CD4-positive, CD25-positive, alpha-beta regulatory T cell (primary cell): ENCODE results near the gene ASPDH. TPM values are rescaled to one million over a fixed set of nuclear protein-coding genes. Genes with fewer than 3 reads are reported as not detected.

Experiments
- ATAC-seq, 2 donors: fragments of 150-1000 bp; cut with Tn5 transposase; one replicate each; pipeline ENCODE4 v1.10.0; 2021; ENCODE audit warnings: low read depth in 2 of 2, moderate number of reproducible peaks in 2 of 2, moderate library complexity in 1 of 2
- DNase-seq, 3 donors: peaks; one replicate each; pipeline versions ENCODE4 v3.0.0 to v3.0.0-alpha.2; 2012 to 2022; ENCODE audit warnings: mixed read lengths in 1 of 3
- H3K27ac ChIP-seq: one replicate; pipeline ENCODE4 v1.7.0; 2013; ENCODE audit warnings: mild to moderate bottlenecking, low read length; ENCODE audit not compliant: insufficient read depth, poor library complexity, severe bottlenecking
- H3K27me3 ChIP-seq: one replicate; pipeline ENCODE4 v1.7.0; 2013; ENCODE audit warnings: low read length; ENCODE audit not compliant: control insufficient read depth, insufficient read depth
- H3K36me3 ChIP-seq: one replicate; pipeline ENCODE4 v1.7.0; 2013; ENCODE audit warnings: mild to moderate bottlenecking, low read length, moderate library complexity; ENCODE audit not compliant: control insufficient read depth, insufficient read depth
- H3K4me1 ChIP-seq: 2 replicates; pipeline ENCODE4 v1.7.0; 2013; ENCODE audit warnings: mild to moderate bottlenecking, low read length; ENCODE audit not compliant: insufficient read depth, control insufficient read depth, poor library complexity, severe bottlenecking
- H3K4me3 ChIP-seq: one replicate; pipeline ENCODE4 v1.7.0; 2013; ENCODE audit warnings: low read depth, mild to moderate bottlenecking, low read length, moderate library complexity
- H3K9me3 ChIP-seq, 2 experiments: 1 replicate in 1 of 2; 2 replicates in 1 of 2; pipeline ENCODE4 v1.7.0; 2013; ENCODE audit warnings: low read length in 2 of 2, mild to moderate bottlenecking in 1 of 2, moderate library complexity in 1 of 2; ENCODE audit not compliant: control insufficient read depth in 2 of 2
- H3K27ac Mint-ChIP-seq, 3 donors: one replicate each; pipeline ENCODE4 v1.8.0; 2020 to 2022; ENCODE audit warnings: mild to moderate bottlenecking in 3 of 3, mixed read lengths in 3 of 3, moderate library complexity in 2 of 3
- H3K27me3 Mint-ChIP-seq: one replicate; pipeline ENCODE4 v1.8.0; 2022; ENCODE audit warnings: mild to moderate bottlenecking, mixed read lengths
- H3K36me3 Mint-ChIP-seq: one replicate; pipeline ENCODE4 v1.8.0; 2020; ENCODE audit warnings: mixed read lengths
- H3K4me1 Mint-ChIP-seq, 4 donors: one replicate each; pipeline ENCODE4 v1.8.0; 2020 to 2022; ENCODE audit warnings: mixed read lengths in 4 of 4, mild to moderate bottlenecking in 1 of 4
- H3K4me3 Mint-ChIP-seq, 4 donors: one replicate each; pipeline ENCODE4 v1.8.0; 2020 to 2022; ENCODE audit warnings: mild to moderate bottlenecking in 4 of 4, mixed read lengths in 4 of 4, moderate library complexity in 3 of 4
- H3K9me3 Mint-ChIP-seq, 7 donors: one replicate each; pipeline ENCODE4 v1.8.0; 2020 to 2022; ENCODE audit warnings: mixed read lengths in 7 of 7, mild to moderate bottlenecking in 3 of 7, moderate library complexity in 2 of 7
- polyA plus RNA-seq, 4 donors: library from polyadenylated mRNA; unstranded; fragments of 300-500 nt; fragmentation: Illumina TruSeq; gene quantifications; one replicate each; pipeline ENCODE4 v1.2.3, GENCODE V29; 2021
- total RNA-seq: library from RNA; stranded (reverse); gene quantifications from one replicate; pipeline ENCODE4 v1.2.3, GENCODE V29; 2022

The ASPDH gene
- total and polyA plus RNA-seq, 5 donors from 2014 or later, result not detected

GRCh38 chr19:50489461-50490011 lies 24.2 kb downstream of the ASPDH start:
- H3K27me3 Mint-ChIP-seq, result no peaks in the 10 kb centered on the region
- H3K27ac Mint-ChIP-seq, result peak overlapping the region in 1 of 3 donors; percentile 86
- peaks cover 14% of the 10 kb centered on the region for H3K4me1 ChIP-seq
- H3K4me1 Mint-ChIP-seq, result peaks cover 0 to 33% (median 7%) of the 10 kb centered on the region in 4 donors
- peaks cover 3% of the 10 kb centered on the region for H3K36me3 ChIP-seq
- DNase-seq (no peak), ATAC-seq (no peak)
- H3K27me3 ChIP-seq, result no peaks in the 10 kb centered on the region
- H3K27ac ChIP-seq, result no peak overlapping the region
- no peak overlapping the region for H3K4me3 ChIP-seq
- no peaks in the 10 kb centered on the region for H3K9me3 ChIP-seq
- no peak overlapping the region for H3K4me3 Mint-ChIP-seq
- peaks cover 10% of the 10 kb centered on the region for H3K36me3 Mint-ChIP-seq
- peaks cover 0 to 1% (median 0%) of the 10 kb centered on the region in 7 donors for H3K9me3 Mint-ChIP-seq

- H3K4me1 Mint-ChIP-seq, result peaks cover 0 to 32% (median 7%) of the 10 kb centered on the region in 4 donors
- DNase-seq (no peak), ATAC-seq (no peak)
- no peak overlapping the region for H3K27ac ChIP-seq
- peaks cover 11% of the 10 kb centered on the region for H3K36me3 Mint-ChIP-seq
- peaks cover 0 to 1% (median 0%) of the 10 kb centered on the region in 7 donors for H3K9me3 Mint-ChIP-seq
- H3K36me3 ChIP-seq, result peaks cover 3% of the 10 kb centered on the region
- no peak overlapping the region for H3K4me3 ChIP-seq
- H3K27me3 Mint-ChIP-seq, result no peaks in the 10 kb centered on the region
- no peaks in the 10 kb centered on the region for H3K27me3 ChIP-seq
- peaks cover 14% of the 10 kb centered on the region for H3K4me1 ChIP-seq
- peak overlapping the region in 1 of 3 donors; percentile 40 for H3K27ac Mint-ChIP-seq
- no peaks in the 10 kb centered on the region for H3K9me3 ChIP-seq
- H3K4me3 Mint-ChIP-seq, result peak overlapping the region in 1 of 4 donors; percentile 43
Observed at GRCh38 chr19:50488389-50489194, 25.1 kb downstream of the ASPDH start.

- H3K9me3 Mint-ChIP-seq, result peaks cover 0 to 1% (median 0%) of the 10 kb centered on the region in 7 donors
- no peak overlapping the region for H3K4me3 Mint-ChIP-seq
- Histone ChIP-seq H3K4me1 (peaks cover 8% of the 10 kb centered on the region), H3K27me3 (no peaks in the 10 kb centered on the region), H3K36me3 (peaks cover 9% of the 10 kb centered on the region), H3K4me3 (no peak overlapping the region), H3K9me3 (no peaks in the 10 kb centered on the region), H3K27ac (no peak overlapping the region)
- H3K4me1 Mint-ChIP-seq, result peaks cover 0 to 26% (median 7%) of the 10 kb centered on the region in 4 donors
- H3K27ac Mint-ChIP-seq, result no peak overlapping the region
- peak in 2 of 3 donors; percentile 29 to 57 for DNase-seq
- H3K27me3 Mint-ChIP-seq, result no peaks in the 10 kb centered on the region
- peaks cover 18% of the 10 kb centered on the region for H3K36me3 Mint-ChIP-seq
- no peak for ATAC-seq
Observed at GRCh38 chr19:50486823-50487515, 26.7 kb downstream of the ASPDH start.

- Mint-ChIP-seq H3K4me3 (no peak overlapping the region), H3K27me3 (no peaks in the 10 kb centered on the region), H3K27ac (peak overlapping the region in 1 of 3 donors; percentile 11), H3K9me3 (peaks cover 0 to 1% (median 0%) of the 10 kb centered on the region in 7 donors), H3K4me1 (peaks cover 0 to 12% (median 2%) of the 10 kb centered on the region in 4 donors), H3K36me3 (peaks cover 22% of the 10 kb centered on the region)
- H3K27ac ChIP-seq, result no peak overlapping the region
- no peaks in the 10 kb centered on the region for H3K4me1 ChIP-seq
- ATAC-seq, result no peak
- no peaks in the 10 kb centered on the region for H3K9me3 ChIP-seq
- H3K36me3 ChIP-seq, result peaks cover 21% of the 10 kb centered on the region
- no peak overlapping the region for H3K4me3 ChIP-seq
- no peaks in the 10 kb centered on the region for H3K27me3 ChIP-seq
- DNase-seq, result no peak
Observed at GRCh38 chr19:50485284-50485955, 28.3 kb downstream of the ASPDH start.

GRCh38 chr19:50482916-50483315 lies 30.8 kb downstream of the ASPDH start:
- no peaks in the 10 kb centered on the region for H3K9me3 Mint-ChIP-seq
- H3K4me3 Mint-ChIP-seq, result peak overlapping the region in 1 of 4 donors; percentile 73
- ATAC-seq (no peak), DNase-seq (no peak)
- Histone ChIP-seq H3K9me3 (no peaks in the 10 kb centered on the region), H3K4me3 (no peak overlapping the region), H3K4me1 (peaks cover 9% of the 10 kb centered on the region), H3K27me3 (no peaks in the 10 kb centered on the region), H3K27ac (no peak overlapping the region), H3K36me3 (peaks cover 35% of the 10 kb centered on the region)
- no peak overlapping the region for H3K27ac Mint-ChIP-seq
- H3K27me3 Mint-ChIP-seq, result no peaks in the 10 kb centered on the region
- H3K36me3 Mint-ChIP-seq, result peaks cover 22% of the 10 kb centered on the region
- peaks cover 0 to 10% (median 4%) of the 10 kb centered on the region in 4 donors for H3K4me1 Mint-ChIP-seq

- Histone ChIP-seq H3K4me1 (peaks cover 14% of the 10 kb centered on the region), H3K27ac (no peak overlapping the region), H3K9me3 (no peaks in the 10 kb centered on the region), H3K36me3 (peaks cover 35% of the 10 kb centered on the region), H3K4me3 (no peak overlapping the region), H3K27me3 (no peaks in the 10 kb centered on the region)
- no peak overlapping the region for H3K27ac Mint-ChIP-seq
- H3K36me3 Mint-ChIP-seq, result peaks cover 27% of the 10 kb centered on the region
- H3K4me1 Mint-ChIP-seq, result peaks cover 0 to 12% (median 10%) of the 10 kb centered on the region in 4 donors
- no peaks in the 10 kb centered on the region for H3K27me3 Mint-ChIP-seq
- H3K9me3 Mint-ChIP-seq, result no peaks in the 10 kb centered on the region
- DNase-seq, result no peak
- ATAC-seq, result no peak
- H3K4me3 Mint-ChIP-seq, result peak overlapping the region in 1 of 4 donors; percentile 73
Observed at GRCh38 chr19:50482271-50482855, 31.4 kb downstream of the ASPDH start.
